Heart left ventricle (tissue), 16 donors: ENCODE measurements around the gene GGCX. TPM values are rescaled to one million over a fixed set of nuclear protein-coding genes. Genes with fewer than 3 reads are reported as not detected.

Source experiments
- ATAC-seq, 4 donors: fragments of 200-7000 bp; cut with Tn5 transposase; one replicate each; pipeline ENCODE4 v1.9.1; 2020 to 2022; ENCODE audit warnings: moderate library complexity in 4 of 4, mild to moderate bottlenecking in 3 of 4, moderate number of reproducible peaks in 1 of 4
- DNase-seq, 5 donors: peaks; one replicate each; pipeline ENCODE4 v3.0.0-alpha.2; 2020
- H3K27ac ChIP-seq, 12 donors: fragments of 200-600 bp; sonication (generic) in 4 of 12; one replicate each; pipeline versions ENCODE4 v1.5.0 to v1.8.0; 2016 to 2022; ENCODE audit warnings: mild to moderate bottlenecking in 2 of 12
- H3K27me3 ChIP-seq, 9 donors: fragments of 200-600 bp; sonication (generic) in 2 of 9; one replicate each; pipeline versions ENCODE4 v1.5.1 to v1.8.0; 2016 to 2022; ENCODE audit warnings: mild to moderate bottlenecking in 3 of 9
- H3K36me3 ChIP-seq, 9 donors: fragments of 200-600 bp; sonication (generic) in 2 of 9; one replicate each; pipeline versions ENCODE4 v1.5.0 to v1.8.0; 2018 to 2022; ENCODE audit warnings: mild to moderate bottlenecking in 2 of 9
- H3K4me1 ChIP-seq, 12 donors: fragments of 200-600 bp; sonication (generic) in 4 of 12; one replicate each; pipeline versions ENCODE4 v1.5.0 to v1.8.0; 2016 to 2022; ENCODE audit warnings: mild to moderate bottlenecking in 3 of 12
- H3K4me3 ChIP-seq, 12 donors: fragments of 200-600 bp; sonication (generic) in 4 of 12; one replicate each; pipeline versions ENCODE4 v1.5.0 to v1.8.0; 2017 to 2022; ENCODE audit warnings: mild to moderate bottlenecking in 9 of 12, moderate library complexity in 4 of 12
- H3K9me3 ChIP-seq, 12 donors: fragments of 200-600 bp; sonication (generic) in 4 of 12; one replicate each; pipeline versions ENCODE4 v1.5.0 to v1.8.0; 2016 to 2022; ENCODE audit warnings: mild to moderate bottlenecking in 1 of 12
- CTCF ChIP-seq, 12 donors: fragments of 200-600 bp; sonication (generic) in 4 of 12; IDR thresholded peaks; one replicate each; pipeline versions ENCODE4 v1.5.0 to v1.8.0; 2018 to 2022; ENCODE audit warnings: antibody characterized with exemption in 12 of 12, mild to moderate bottlenecking in 5 of 12
- POLR2A ChIP-seq, 2 donors: fragments of 450-650 bp; IDR thresholded peaks; one replicate each; pipeline ENCODE4 v1.6.1; 2017; ENCODE audit warnings: antibody characterized with exemption in 2 of 2, mild to moderate bottlenecking in 2 of 2, moderate library complexity in 2 of 2
- WGBS, 4 donors: extraction: QIAGEN DNeasy Blood & Tissue Kit in 2 of 4; methylation state at CpG; one replicate each; pipeline versions ENCODE4 v1.1.5 to v1.1.7; 2013 to 2018; 5-methylcytosine and 5-hydroxymethylcytosine counted together
- intact Hi-C, 10 donors: fragments of 100-400 bp; cut with DNase I; formaldehyde crosslinking; loops; one replicate each; pipeline versions ENCODE4 v1.11.1 to v1.14.2; 2022
- polyA plus RNA-seq, 2 donors: library from polyadenylated mRNA; stranded (reverse); fragments of 200-250 nt; gene quantifications; one replicate each; pipeline ENCODE4 v1.2.3, GENCODE V29; 2013
- total RNA-seq, 9 donors: library from RNA; depleted of rRNA in 2 of 9; stranded (reverse); fragments of >200 nt in 2 of 9; fragmentation: NEBNext Ultra II Directional in 3 of 9; extraction: Animal tissue kit (Norgen Biotek cat#: 25700) in 3 of 9; gene quantifications; one replicate each; pipeline versions ENCODE4 v1.1.0 to v1.2.4, GENCODE V29; 2016 to 2023
- donor health status: ischemic (EF 13 %, LVEDD 7.1; RV severe dilation, severe dysfunction).
- donor health status: healthy with polysubstance abuse.
- donor health status: DM: no; HTN: yes; CAD: no.
- donor health status: DM: no; HTN: no; CAD: no.
- donor health status: ischemic (EF 25% LVEDD 6.9; RV normal size, moderate dysfunction).
- donor health status: ischemic (EF 25% LVEDD 5.7; RV mildly dilated, moderate dysfunction).
- donor health status: healthy.
- donor health status: DM: yes; HTN: yes; CAD: no.
- donor health status: ischemic (EF 35%, LVEDD 5.7; RV mildly dilated, moderate dysfunction).
- donor health status: nonischemic (EF 11% LVEDD 7.7; RV severe dilation, severe dysfunction).
- donor health status: DM: yes; HTN: yes; CAD: no.
- donor health status: PGD.
- donor health status: ischemic (EF 29% LVEDD 5.4; RV normal size, mild dysfunction).
- donor health status: nonischemic (EF 23%, LVEDD 6.1; RV moderate dilation, normal function).

Gene GGCX
- total and polyA plus RNA-seq, 11 donors, result 12.6 to 30.7 (median 20.8) TPM

GRCh38 chr2:85583667-85584353, 22.5 kb upstream of the GGCX start:
- ATAC-seq, result no peak
- TF ChIP-seq POLR2A (IDR thresholded peaks at IDR 0.05) (no peak), CTCF (IDR thresholded peaks at IDR 0.05) (no peak)
- peak overlapping the region; percentile 87 to 97 (median 94) for H3K27ac ChIP-seq
- intact Hi-C loops, result no loop called here
- H3K9me3 ChIP-seq, result no peaks in the 10 kb centered on the region
- no peaks in the 10 kb centered on the region for H3K27me3 ChIP-seq
- peaks cover 0 to 11% (median 0%) of the 10 kb centered on the region in 9 donors for H3K36me3 ChIP-seq
- WGBS, 4 donors, result 26 to 33% (median 29%) methylated on average over 13 to 16 of the region's 16 CpGs
- no peak for DNase-seq
- H3K4me3 ChIP-seq, result peak overlapping the region; percentile 50 to 90 (median 74)
- H3K4me1 ChIP-seq, result peaks cover 7 to 89% (median 55%) of the 10 kb centered on the region in 12 donors

DNA sequence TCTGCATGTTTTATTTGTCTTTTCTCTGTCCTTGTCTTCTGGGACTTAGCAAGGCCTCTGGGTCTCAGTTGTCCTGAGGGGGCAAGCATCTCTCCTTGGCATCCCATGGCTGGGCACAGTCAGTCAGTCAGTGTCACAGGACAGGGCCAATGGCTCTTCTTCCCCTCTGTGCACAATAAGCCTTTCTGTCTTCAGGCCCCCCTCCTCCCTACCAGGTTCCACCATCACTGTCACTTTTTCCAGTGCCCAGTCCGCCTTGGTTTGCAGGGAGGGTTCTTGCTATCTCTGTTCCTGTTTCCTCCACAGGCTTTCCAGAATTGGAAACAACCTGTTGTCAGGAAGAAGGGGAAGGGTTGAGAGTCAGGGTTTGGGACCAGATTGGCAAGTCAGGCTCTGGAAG, 21.2 kb upstream of the GGCX start:
- H3K36me3 ChIP-seq, result peaks cover 0 to 11% (median 0%) of the 10 kb centered on the region in 9 donors
- DNase-seq (no peak), ATAC-seq (no peak)
- intact Hi-C loops, result no loop called here
- no peaks in the 10 kb centered on the region for H3K9me3 ChIP-seq
- WGBS, 4 donors, result 51 to 73% (median 61%) methylated on average over 1 of the region's 1 CpG
- H3K4me3 ChIP-seq, result no peak overlapping the region
- peak overlapping the region in 1 of 12 donors; percentile 97 for H3K27ac ChIP-seq
- H3K27me3 ChIP-seq, result no peaks in the 10 kb centered on the region
- H3K4me1 ChIP-seq, result peaks cover 7 to 81% (median 53%) of the 10 kb centered on the region in 12 donors
- TF ChIP-seq POLR2A (IDR thresholded peaks at IDR 0.05) (no peak), CTCF (IDR thresholded peaks at IDR 0.05) (no peak)

DNA sequence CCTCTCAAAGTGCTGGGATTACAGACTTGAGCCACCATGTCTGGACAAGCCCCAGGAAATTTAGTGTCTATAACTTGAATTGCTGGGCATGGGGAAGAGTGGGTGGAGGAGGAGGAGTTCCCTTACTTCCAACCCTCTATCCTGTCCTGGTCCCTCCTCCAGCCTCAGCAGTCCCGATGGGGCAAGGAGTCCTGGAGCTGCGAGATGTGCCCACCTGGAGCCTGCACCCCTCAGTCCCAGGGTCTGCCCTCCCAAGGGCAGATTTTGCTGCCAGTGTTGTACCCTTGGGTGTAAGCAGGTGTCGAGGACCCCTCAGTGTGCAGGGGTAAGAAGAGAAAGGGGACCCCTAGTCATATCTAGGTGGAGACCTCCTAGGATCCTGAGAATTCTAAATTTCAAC, 18.9 kb upstream of the GGCX start:
- no peak for DNase-seq
- no peak for ATAC-seq
- H3K27ac ChIP-seq, result peak overlapping the region in 7 of 12 donors; percentile 50 to 90 (median 64)
- H3K9me3 ChIP-seq, result no peaks in the 10 kb centered on the region
- H3K4me3 ChIP-seq, result peak overlapping the region in 1 of 12 donors; percentile 60
- peaks cover 0 to 65% (median 33%) of the 10 kb centered on the region in 12 donors for H3K4me1 ChIP-seq
- no peaks in the 10 kb centered on the region for H3K27me3 ChIP-seq
- 75 to 100% (median 86%) methylated on average over 2 to 3 of the region's 3 CpGs for WGBS, 4 donors
- peaks cover 0 to 11% (median 0%) of the 10 kb centered on the region in 9 donors for H3K36me3 ChIP-seq
- no peak for TF ChIP-seq CTCF (IDR thresholded peaks at IDR 0.05)
- TF ChIP-seq POLR2A (IDR thresholded peaks at IDR 0.05), result no peak
- intact Hi-C loops, result no loop called here

DNA sequence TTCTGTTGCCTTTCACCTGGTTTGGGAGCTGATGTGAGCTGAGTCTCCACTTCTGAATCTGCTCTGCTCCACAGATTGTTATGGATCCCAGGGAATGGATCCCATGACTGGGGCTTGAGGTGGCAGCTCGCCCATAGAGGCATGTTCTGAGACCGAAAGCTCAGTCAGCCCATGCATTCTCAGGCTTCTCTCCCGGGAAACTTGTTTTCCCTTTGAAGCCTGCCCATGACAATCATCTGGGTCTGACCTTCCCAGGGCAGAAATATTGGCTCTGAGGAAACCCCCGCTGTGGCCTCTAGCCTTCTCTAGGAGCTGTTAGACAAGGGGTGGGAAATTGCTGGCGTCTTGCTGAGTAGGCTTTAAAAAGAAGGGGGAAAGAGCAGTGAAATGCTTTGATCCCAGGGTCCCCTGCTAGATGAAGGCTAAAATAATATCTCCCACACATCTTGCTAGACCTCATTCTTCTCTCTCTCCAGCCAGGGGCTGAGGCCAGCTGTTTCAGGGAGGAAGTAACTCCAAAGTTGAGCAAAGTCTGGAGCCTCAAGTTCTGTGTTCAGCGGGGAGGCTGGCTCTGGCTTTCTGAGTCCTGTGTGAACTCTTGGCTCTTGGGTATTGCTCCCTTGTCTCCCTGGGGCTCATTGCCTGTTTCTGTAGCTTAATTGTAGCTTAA, 18.1 kb upstream of the GGCX start:
- peak in 2 of 5 donors; percentile 52 to 66 for DNase-seq
- no peak for TF ChIP-seq POLR2A (IDR thresholded peaks at IDR 0.05)

More for the DNA sequence above, 18.1 kb upstream of the GGCX start:
- H3K36me3 ChIP-seq, result peaks cover 0 to 11% (median 0%) of the 10 kb centered on the region in 9 donors
- H3K4me3 ChIP-seq, result peak overlapping the region in 3 of 12 donors; percentile 50 to 60 (median 50)
- ATAC-seq, result peak in 3 of 4 donors; percentile 27 to 51 (median 31)
- intact Hi-C loops, result no loop called here
- 59 to 72% (median 62%) methylated on average over 6 of the region's 6 CpGs for WGBS, 4 donors
- no peaks in the 10 kb centered on the region for H3K27me3 ChIP-seq
- H3K27ac ChIP-seq, result peak overlapping the region in 11 of 12 donors; percentile 8 to 90 (median 56)
- H3K9me3 ChIP-seq, result no peaks in the 10 kb centered on the region
- peaks cover 0 to 60% (median 25%) of the 10 kb centered on the region in 12 donors for H3K4me1 ChIP-seq
